ENCODE data around the gene PRIM2.
"Not testable (repeated sequence)": the region's sequence is repeated elsewhere in the genome, so short reads cannot be mapped to it uniquely, and the experiment has no call there.

PRIM2 gene

GRCh38 chr6:57310817-57311157 lies 6.6 kb upstream of the PRIM2 start:
- H3K27ac ChIP-seq: no peak overlapping the region
- TF ChIP-seq ZFX (IDR thresholded peaks at IDR 0.05; ENCODE audit: borderline replicate concordance) (no peak), CTCF (IDR thresholded peaks at IDR 0.05) (no peak)

- not testable (repeated sequence) for H3K27ac ChIP-seq
Observed at GRCh38 chr6:57311300-57312003, 6.0 kb upstream of the PRIM2 start.

GRCh38 chr6:57312004-57312345 lies 5.5 kb upstream of the PRIM2 start:
- TF ChIP-seq CTCF (IDR thresholded peaks at IDR 0.05) (no peak), ZFX (IDR thresholded peaks at IDR 0.05; ENCODE audit: borderline replicate concordance) (no peak)
- no peak overlapping the region for H3K27ac ChIP-seq

GRCh38 chr6:57313009-57313408 lies 4.4 kb upstream of the PRIM2 start:
- TF ChIP-seq ZFX (IDR thresholded peaks at IDR 0.05; ENCODE audit: borderline replicate concordance): no peak
- no peak for TF ChIP-seq CTCF (IDR thresholded peaks at IDR 0.05)
- H3K27ac ChIP-seq: no peak overlapping the region

GRCh38 chr6:57313711-57314471 lies 3.5 kb upstream of the PRIM2 start:
- TF ChIP-seq ZFX (IDR thresholded peaks at IDR 0.05; ENCODE audit: borderline replicate concordance) (no peak), CTCF (IDR thresholded peaks at IDR 0.05) (no peak)
- H3K27ac ChIP-seq: no peak overlapping the region

GRCh38 chr6:57315111-57315510 lies 2.3 kb upstream of the PRIM2 start:
- H3K27ac ChIP-seq: no peak overlapping the region
- no peak for TF ChIP-seq CTCF (IDR thresholded peaks at IDR 0.05)
- TF ChIP-seq ZFX (IDR thresholded peaks at IDR 0.05; ENCODE audit: borderline replicate concordance): no peak

GRCh38 chr6:57315851-57316250 lies 1.6 kb upstream of the PRIM2 start:
- no peak for TF ChIP-seq CTCF (IDR thresholded peaks at IDR 0.05)
- TF ChIP-seq ZFX (IDR thresholded peaks at IDR 0.05; ENCODE audit: borderline replicate concordance): no peak

More at GRCh38 chr6:57315851-57316250, 1.6 kb upstream of the PRIM2 start:
- no peak overlapping the region for H3K27ac ChIP-seq

Data from 22Rv1 (cell line).